Measurements from ENCODE around the gene IFI44L. TPM values are rescaled to one million over a fixed set of nuclear protein-coding genes. Genes with fewer than 3 reads are reported as not detected.

Gene IFI44L
- polyA plus RNA-seq, 1 of the 3 experiments (the other 2 are of a cell fraction), result 1.1 TPM

DNA sequence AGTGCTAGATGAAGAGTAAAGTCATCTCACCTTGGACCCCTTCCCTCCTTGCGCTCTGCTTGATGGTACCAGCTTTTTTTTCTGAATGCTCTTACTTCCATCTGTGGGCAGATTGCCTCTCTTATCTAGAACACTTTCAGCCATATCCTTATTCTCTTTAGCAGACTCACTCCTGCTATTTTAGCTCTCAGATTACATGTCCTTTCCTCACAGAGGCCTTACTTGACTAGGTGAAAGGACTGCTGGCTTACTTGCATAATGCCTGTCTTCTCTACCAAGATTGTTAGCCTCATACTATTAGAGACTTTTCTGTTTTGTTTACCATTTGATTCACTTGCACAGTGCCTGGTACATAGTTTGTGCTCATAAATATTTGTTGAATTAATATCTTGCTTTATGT, 38.7 kb downstream of the IFI44L start:
- ChIA-PET POLR2A (no interaction called here), CTCF (interaction anchor here (0.6 to 0.7 kb wide), 2 partner anchors 14 to 41 kb away, joined by 3 to 4 read pairs; no protein-coding TSS in a partner anchor)
- DNase-seq, result no peak
- Histone ChIP-seq H3K4me1 (ENCODE audit: control insufficient read depth in 1 of 2, insufficient read depth in 2 of 2, low read depth in 1 of 2, low read length in 1 of 2) (no peaks in the 10 kb centered on the region; a peak in 1 of 4 replicates), H3K4me3 (ENCODE audit: low read depth in 2 of 2, low read length in 1 of 2) (no peak overlapping the region), H3K27me3 (ENCODE audit: insufficient read depth) (no peaks in the 10 kb centered on the region), H3K79me2 (ENCODE audit: insufficient read depth) (no peaks in the 10 kb centered on the region), H3K36me3 (replicated peaks in 1 of 2; ENCODE audit: control insufficient read depth in 1 of 2, insufficient read depth in 2 of 2, low read length in 1 of 2) (peaks cover 31 to 43% of the 10 kb centered on the region in 2 experiments), H3K9me3 (no peaks in the 10 kb centered on the region), H4K20me1 (ENCODE audit: insufficient read depth) (no peaks in the 10 kb centered on the region), H3K9ac (no peak overlapping the region), H3K9me2 (no peaks in the 10 kb centered on the region), H3F3A (replicated peaks; ENCODE audit: insufficient read depth) (no peaks in the 10 kb centered on the region), H3K4me2 (no peak overlapping the region), H2AFZ (ENCODE audit: low read depth) (no peak overlapping the region), H3K27ac (ENCODE audit: low read depth in 2 of 2, low read length in 1 of 2) (no peak overlapping the region)
- WGBS (ENCODE audit: low lambda C conversion rate), result 100% methylated on average over 1 of the region's 1 CpG
- TF ChIP-seq EZH2phosphoT487 (IDR thresholded peaks at IDR 0.05; ENCODE audit: borderline replicate concordance, low read depth) (no peak), RFX5 (IDR thresholded peaks at IDR 0.05; ENCODE audit: low read length) (no peak), RAD21 (IDR thresholded peaks at IDR 0.05; ENCODE audit: low read length) (no peak), JUND (IDR thresholded peaks at IDR 0.05) (no peak), NFIC (IDR thresholded peaks at IDR 0.05; ENCODE audit: borderline replicate concordance) (no peak), IRF3 (IDR thresholded peaks at IDR 0.05; ENCODE audit: low read depth, low read length) (no peak), FOXJ3 (CRISPR knock-in tag; IDR thresholded peaks at IDR 0.05) (no peak), RXRA (IDR thresholded peaks at IDR 0.05; ENCODE audit: borderline replicate concordance, low read depth) (no peak), PBX3 (IDR thresholded peaks at IDR 0.05) (no peak), NRF1 (IDR thresholded peaks at IDR 0.05; ENCODE audit: low read depth, low read length) (no peak), POLR2AphosphoS5 (IDR thresholded peaks at IDR 0.05; ENCODE audit: low read depth, low read length) (no peak), ELF1 (IDR thresholded peaks at IDR 0.05) (no peak), YY1 (IDR thresholded peaks at IDR 0.05; ENCODE audit: low read depth) (no peak), SMC3 (IDR thresholded peaks at IDR 0.05; ENCODE audit: low read depth, low read length) (no peak), FOXM1 (IDR thresholded peaks at IDR 0.05; ENCODE audit: low read depth) (no peak), SIN3A (IDR thresholded peaks at IDR 0.05; ENCODE audit: borderline replicate concordance, low read depth, low read length) (no peak), TCF12 (IDR thresholded peaks at IDR 0.05) (no peak), TEAD4 (IDR thresholded peaks at IDR 0.05; ENCODE audit: borderline replicate concordance, insufficient read depth) (no peak)
- TF ChIP-seq, protein P1, sequence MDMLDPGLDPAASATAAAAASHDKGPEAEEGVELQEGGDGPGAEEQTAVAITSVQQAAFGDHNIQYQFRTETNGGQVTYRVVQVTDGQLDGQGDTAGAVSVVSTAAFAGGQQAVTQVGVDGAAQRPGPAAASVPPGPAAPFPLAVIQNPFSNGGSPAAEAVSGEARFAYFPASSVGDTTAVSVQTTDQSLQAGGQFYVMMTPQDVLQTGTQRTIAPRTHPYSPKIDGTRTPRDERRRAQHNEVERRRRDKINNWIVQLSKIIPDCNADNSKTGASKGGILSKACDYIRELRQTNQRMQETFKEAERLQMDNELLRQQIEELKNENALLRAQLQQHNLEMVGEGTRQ (IDR thresholded peaks at IDR 0.05; ENCODE audit: borderline replicate concordance, low read depth, low read length), result no peak
- TF ChIP-seq, protein P2, sequence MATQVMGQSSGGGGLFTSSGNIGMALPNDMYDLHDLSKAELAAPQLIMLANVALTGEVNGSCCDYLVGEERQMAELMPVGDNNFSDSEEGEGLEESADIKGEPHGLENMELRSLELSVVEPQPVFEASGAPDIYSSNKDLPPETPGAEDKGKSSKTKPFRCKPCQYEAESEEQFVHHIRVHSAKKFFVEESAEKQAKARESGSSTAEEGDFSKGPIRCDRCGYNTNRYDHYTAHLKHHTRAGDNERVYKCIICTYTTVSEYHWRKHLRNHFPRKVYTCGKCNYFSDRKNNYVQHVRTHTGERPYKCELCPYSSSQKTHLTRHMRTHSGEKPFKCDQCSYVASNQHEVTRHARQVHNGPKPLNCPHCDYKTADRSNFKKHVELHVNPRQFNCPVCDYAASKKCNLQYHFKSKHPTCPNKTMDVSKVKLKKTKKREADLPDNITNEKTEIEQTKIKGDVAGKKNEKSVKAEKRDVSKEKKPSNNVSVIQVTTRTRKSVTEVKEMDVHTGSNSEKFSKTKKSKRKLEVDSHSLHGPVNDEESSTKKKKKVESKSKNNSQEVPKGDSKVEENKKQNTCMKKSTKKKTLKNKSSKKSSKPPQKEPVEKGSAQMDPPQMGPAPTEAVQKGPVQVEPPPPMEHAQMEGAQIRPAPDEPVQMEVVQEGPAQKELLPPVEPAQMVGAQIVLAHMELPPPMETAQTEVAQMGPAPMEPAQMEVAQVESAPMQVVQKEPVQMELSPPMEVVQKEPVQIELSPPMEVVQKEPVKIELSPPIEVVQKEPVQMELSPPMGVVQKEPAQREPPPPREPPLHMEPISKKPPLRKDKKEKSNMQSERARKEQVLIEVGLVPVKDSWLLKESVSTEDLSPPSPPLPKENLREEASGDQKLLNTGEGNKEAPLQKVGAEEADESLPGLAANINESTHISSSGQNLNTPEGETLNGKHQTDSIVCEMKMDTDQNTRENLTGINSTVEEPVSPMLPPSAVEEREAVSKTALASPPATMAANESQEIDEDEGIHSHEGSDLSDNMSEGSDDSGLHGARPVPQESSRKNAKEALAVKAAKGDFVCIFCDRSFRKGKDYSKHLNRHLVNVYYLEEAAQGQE (IDR thresholded peaks at IDR 0.05; ENCODE audit: low read depth, low read length), result no peak

Data from SK-N-SH (cell line).